HG03066 (cell line): Measurements from ENCODE around the gene CPD.

Source experiments
- ATAC-seq: cut with Tn5 transposase; IDR thresholded peaks from one replicate; pipeline ENCODE4 v1.9.1; 2021; ENCODE audit warnings: low read depth; ENCODE audit not compliant: unreplicated experiment

Gene CPD

GRCh38 chr17:30352240-30352814 lies 26.4 kb upstream of the CPD start:
- no peak for ATAC-seq

GRCh38 chr17:30354701-30355100 lies 24.0 kb upstream of the CPD start:
- no peak for ATAC-seq

- no peak for ATAC-seq
These were observed 21.3 kb upstream of the CPD start for GRCh38 chr17:30357476-30357875.

- no peak for ATAC-seq
These were observed 20.5 kb upstream of the CPD start for GRCh38 chr17:30358055-30358760.

- no peak for ATAC-seq
These were observed 18.5 kb upstream of the CPD start for GRCh38 chr17:30360086-30360808.

GRCh38 chr17:30361766-30362279 lies 16.9 kb upstream of the CPD start:
- no peak for ATAC-seq

GRCh38 chr17:30363715-30364202 lies 15.0 kb upstream of the CPD start:
- peak; percentile 91 for ATAC-seq

GRCh38 chr17:30366536-30366935 lies 12.2 kb upstream of the CPD start:
- ATAC-seq, result no peak

GRCh38 chr17:30368912-30369720 lies 9.6 kb upstream of the CPD start:
- no peak for ATAC-seq

- ATAC-seq, result no peak
These were observed 8.7 kb upstream of the CPD start for GRCh38 chr17:30369995-30370394.

- ATAC-seq, result no peak
These were observed 6.0 kb upstream of the CPD start for GRCh38 chr17:30372755-30373154.

GRCh38 chr17:30375661-30376060 lies 3.1 kb upstream of the CPD start:
- no peak for ATAC-seq

GRCh38 chr17:30376621-30377452 lies 1.9 kb upstream of the CPD start:
- ATAC-seq, result no peak

- ATAC-seq, result no peak
These were observed 1.0 kb upstream of the CPD start for GRCh38 chr17:30377574-30378240.

GRCh38 chr17:30378241-30378824 lies 394 bp upstream of the CPD start:
- no peak for ATAC-seq

- peak; percentile 30 for ATAC-seq
These were observed 676 bp downstream of the CPD start for GRCh38 chr17:30379303-30379902.

- no peak for ATAC-seq
These were observed 1.2 kb downstream of the CPD start for GRCh38 chr17:30379903-30380381.

- no peak for ATAC-seq
These were observed 2.1 kb downstream of the CPD start for GRCh38 chr17:30380643-30381339.
